Suprapubic skin (tissue), 4 donors: ENCODE measurements around the gene SPART. TPM values are rescaled to one million over a fixed set of nuclear protein-coding genes. Genes with fewer than 3 reads are reported as not detected.
A peak's percentile ranks its signal among the peaks of the same experiment; 100 is the strongest.

Source experiments
- DNase-seq, 2 donors: peaks; one replicate each; pipeline ENCODE4 v3.0.0-alpha.2; 2019; ENCODE audit warnings: low spot score in 2 of 2
- H3K27ac ChIP-seq: fragments of 200-600 bp; sonication (generic); one replicate; pipeline ENCODE4 v1.5.1; 2019
- H3K27me3 ChIP-seq: fragments of 200-600 bp; sonication (generic); one replicate; pipeline ENCODE4 v1.5.1; 2019
- H3K36me3 ChIP-seq: fragments of 200-600 bp; sonication (generic); one replicate; pipeline ENCODE4 v1.5.1; 2019
- H3K4me1 ChIP-seq: fragments of 200-600 bp; sonication (generic); one replicate; pipeline ENCODE4 v1.5.1; 2019
- H3K4me3 ChIP-seq: fragments of 200-600 bp; sonication (generic); one replicate; pipeline ENCODE4 v1.5.1; 2019; ENCODE audit warnings: mild to moderate bottlenecking
- H3K9me3 ChIP-seq: fragments of 200-600 bp; sonication (generic); one replicate; pipeline ENCODE4 v1.5.1; 2019
- EP300 ChIP-seq: sonication (generic); formaldehyde crosslinking; IDR thresholded peaks from one replicate; pipeline ENCODE4 v1.6.1; 2017; ENCODE audit warnings: antibody characterized with exemption
- POLR2A ChIP-seq, 2 donors: fragments of 450-650 bp; IDR thresholded peaks; one replicate each; pipeline ENCODE4 v1.6.1; 2017; ENCODE audit warnings: antibody characterized with exemption in 2 of 2, mild to moderate bottlenecking in 2 of 2, moderate library complexity in 2 of 2
- POLR2AphosphoS5 ChIP-seq, 3 donors: sonication (generic); formaldehyde crosslinking; IDR thresholded peaks; one replicate each; pipeline ENCODE4 v1.6.1; 2017; ENCODE audit warnings: antibody characterized with exemption in 3 of 3
- WGBS: methylation state at CpG from one replicate; pipeline ENCODE4 v1.1.5; 2018; 5-methylcytosine and 5-hydroxymethylcytosine counted together
- total RNA-seq, 4 donors: library from RNA; depleted of rRNA; stranded (reverse); fragments of >200 nt; gene quantifications; one replicate each; pipeline ENCODE4 v1.1.0, GENCODE V29; 2016
- TF ChIP-seq, protein P1 (sequence below), 2 donors: fragments of 200-600 bp in 1 of 2; fragments of 450-650 bp in 1 of 2; sonication (generic) in 1 of 2; IDR thresholded peaks; one replicate each; pipeline ENCODE4 v1.5.1; 2016 to 2019; ENCODE audit warnings: antibody characterized with exemption in 2 of 2, mild to moderate bottlenecking in 1 of 2, moderate library complexity in 1 of 2

The SPART gene
- total RNA-seq, 4 donors from 2014 or later: 25.7 to 51.0 (median 35.7) TPM

- no peak for TF ChIP-seq EP300
- TF ChIP-seq POLR2A (IDR thresholded peaks at IDR 0.05): no peak
- TF ChIP-seq POLR2AphosphoS5 (IDR thresholded peaks at IDR 0.05): no peak
- TF ChIP-seq, protein P1, sequence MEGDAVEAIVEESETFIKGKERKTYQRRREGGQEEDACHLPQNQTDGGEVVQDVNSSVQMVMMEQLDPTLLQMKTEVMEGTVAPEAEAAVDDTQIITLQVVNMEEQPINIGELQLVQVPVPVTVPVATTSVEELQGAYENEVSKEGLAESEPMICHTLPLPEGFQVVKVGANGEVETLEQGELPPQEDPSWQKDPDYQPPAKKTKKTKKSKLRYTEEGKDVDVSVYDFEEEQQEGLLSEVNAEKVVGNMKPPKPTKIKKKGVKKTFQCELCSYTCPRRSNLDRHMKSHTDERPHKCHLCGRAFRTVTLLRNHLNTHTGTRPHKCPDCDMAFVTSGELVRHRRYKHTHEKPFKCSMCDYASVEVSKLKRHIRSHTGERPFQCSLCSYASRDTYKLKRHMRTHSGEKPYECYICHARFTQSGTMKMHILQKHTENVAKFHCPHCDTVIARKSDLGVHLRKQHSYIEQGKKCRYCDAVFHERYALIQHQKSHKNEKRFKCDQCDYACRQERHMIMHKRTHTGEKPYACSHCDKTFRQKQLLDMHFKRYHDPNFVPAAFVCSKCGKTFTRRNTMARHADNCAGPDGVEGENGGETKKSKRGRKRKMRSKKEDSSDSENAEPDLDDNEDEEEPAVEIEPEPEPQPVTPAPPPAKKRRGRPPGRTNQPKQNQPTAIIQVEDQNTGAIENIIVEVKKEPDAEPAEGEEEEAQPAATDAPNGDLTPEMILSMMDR (IDR thresholded peaks at IDR 0.05): no peak
- Histone ChIP-seq H3K27me3 (no peaks in the 10 kb centered on the region), H3K27ac (peak overlapping the region; percentile 15), H3K36me3 (no peaks in the 10 kb centered on the region), H3K4me1 (peaks cover 11% of the 10 kb centered on the region), H3K9me3 (no peaks in the 10 kb centered on the region), H3K4me3 (no peak overlapping the region)
- 55% methylated on average over 3 of the region's 3 CpGs for WGBS
- no peak for DNase-seq
These were observed 12.1 kb upstream of the SPART start for GRCh38 chr13:36358175-36358718.

GRCh38 chr13:36357692-36358091 is 11.5 kb upstream of the SPART start:
- H3K27me3 ChIP-seq: no peaks in the 10 kb centered on the region
- 51% methylated on average over 3 of the region's 3 CpGs for WGBS
- H3K4me3 ChIP-seq: no peak overlapping the region
- peak overlapping the region; percentile 15 for H3K27ac ChIP-seq
- TF ChIP-seq POLR2AphosphoS5 (IDR thresholded peaks at IDR 0.05) (peak in 1 of 3 donors; percentile 14), EP300 (no peak), POLR2A (IDR thresholded peaks at IDR 0.05) (no peak)
- TF ChIP-seq, protein P1 (IDR thresholded peaks at IDR 0.05): no peak
- DNase-seq: peak in 1 of 2 donors; percentile 77
- H3K36me3 ChIP-seq: no peaks in the 10 kb centered on the region
- no peaks in the 10 kb centered on the region for H3K9me3 ChIP-seq
- peaks cover 8% of the 10 kb centered on the region for H3K4me1 ChIP-seq

- Histone ChIP-seq H3K9me3 (no peaks in the 10 kb centered on the region), H3K27ac (no peak overlapping the region), H3K36me3 (no peaks in the 10 kb centered on the region), H3K4me3 (no peak overlapping the region), H3K4me1 (peaks cover 8% of the 10 kb centered on the region), H3K27me3 (no peaks in the 10 kb centered on the region)
- WGBS: 77% methylated on average over 4 of the region's 4 CpGs
- DNase-seq: no peak
- TF ChIP-seq POLR2AphosphoS5 (IDR thresholded peaks at IDR 0.05) (no peak), POLR2A (IDR thresholded peaks at IDR 0.05) (no peak), EP300 (no peak)
- TF ChIP-seq, protein P1 (IDR thresholded peaks at IDR 0.05): no peak
These were observed 11.0 kb upstream of the SPART start for GRCh38 chr13:36357231-36357630.

DNA sequence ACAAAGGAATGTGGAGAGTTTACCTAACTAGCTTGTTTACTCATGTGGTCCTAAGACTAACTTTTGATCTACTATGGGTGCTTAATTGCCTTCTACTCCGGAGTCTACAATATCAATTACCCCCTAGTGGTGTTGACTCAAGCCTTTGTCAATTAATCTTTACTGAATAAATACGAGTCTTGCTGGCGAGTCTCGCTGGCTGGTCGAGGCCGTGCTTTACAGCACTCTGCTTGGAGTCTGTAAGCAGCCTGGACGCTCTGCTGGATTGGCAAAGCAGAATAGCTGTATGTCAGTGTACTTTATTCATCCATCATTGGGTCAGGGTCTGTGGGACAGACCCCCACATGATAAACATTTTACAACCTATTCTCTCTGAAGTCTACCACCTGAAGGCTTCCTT is 9.9 kb upstream of the SPART start:
- TF ChIP-seq, protein P1 (IDR thresholded peaks at IDR 0.05): no peak
- TF ChIP-seq POLR2AphosphoS5 (IDR thresholded peaks at IDR 0.05) (no peak), EP300 (no peak), POLR2A (IDR thresholded peaks at IDR 0.05) (no peak)
- Histone ChIP-seq H3K36me3 (no peaks in the 10 kb centered on the region), H3K9me3 (no peaks in the 10 kb centered on the region), H3K4me1 (peaks cover 8% of the 10 kb centered on the region), H3K27ac (no peak overlapping the region), H3K4me3 (no peak overlapping the region), H3K27me3 (no peaks in the 10 kb centered on the region)
- no peak for DNase-seq
- WGBS: 89% methylated on average over 7 of the region's 7 CpGs

DNA sequence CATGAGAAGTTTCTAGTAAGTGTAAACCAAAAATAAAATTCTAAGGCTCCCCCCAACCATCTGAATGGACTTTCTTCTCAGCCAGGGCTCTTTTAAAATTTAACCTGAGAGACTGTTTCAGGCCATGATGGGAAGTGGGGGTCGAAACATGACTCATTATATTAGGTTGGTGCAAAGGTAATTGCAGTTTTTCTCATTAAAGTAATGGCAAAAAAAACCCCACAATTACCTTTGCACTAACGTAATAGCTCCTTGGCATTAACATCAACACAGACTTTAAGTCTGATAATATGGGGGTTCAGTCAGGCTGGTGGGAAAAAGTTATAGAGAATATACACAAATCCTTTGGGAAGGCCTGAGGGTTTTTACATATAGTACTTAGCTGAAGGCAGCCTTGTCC is 9.4 kb upstream of the SPART start:
- no peak for DNase-seq
- H3K27ac ChIP-seq: no peak overlapping the region
- no peaks in the 10 kb centered on the region for H3K36me3 ChIP-seq
- no peaks in the 10 kb centered on the region for H3K9me3 ChIP-seq
- WGBS: 92% methylated on average over 2 of the region's 2 CpGs
- no peak overlapping the region for H3K4me3 ChIP-seq
- H3K27me3 ChIP-seq: no peaks in the 10 kb centered on the region
- H3K4me1 ChIP-seq: peaks cover 8% of the 10 kb centered on the region
- TF ChIP-seq, protein P1 (IDR thresholded peaks at IDR 0.05): no peak
- TF ChIP-seq POLR2AphosphoS5 (IDR thresholded peaks at IDR 0.05) (no peak), POLR2A (IDR thresholded peaks at IDR 0.05) (no peak), EP300 (no peak)
